Neural cell (in vitro differentiated cells): Measurements from ENCODE around the gene MAD2L1BP. TPM values are rescaled to one million over a fixed set of nuclear protein-coding genes. Genes with fewer than 3 reads are reported as not detected.
"Not testable (repeated sequence)": the region's sequence is repeated elsewhere in the genome, so short reads cannot be mapped to it uniquely, and the experiment has no call there.

ENCODE experiments used
- H2AFZ ChIP-seq: fragments of 200-600, 300-800 bp; sonication (generic), shearing (Covaris generic); 2 replicates; pipeline ENCODE4 v1.6.0; 2014; ENCODE audit warnings: low read depth, mild to moderate bottlenecking, antibody characterized with exemption, low read length, moderate library complexity
- H3F3A ChIP-seq: fragments of 200-600 bp; shearing (Covaris generic); 2 replicates; pipeline ENCODE4 v1.6.1; 2016; ENCODE audit warnings: mild to moderate bottlenecking, moderate library complexity, mixed read lengths, antibody characterized with exemption, low read length; ENCODE audit not compliant: insufficient read depth, poor library complexity, severe bottlenecking
- H3K27ac ChIP-seq: fragments of 200-600, 300-800 bp; sonication (generic), shearing (Covaris generic); 2 replicates; pipeline ENCODE4 v1.5.1; 2014; ENCODE audit warnings: mild to moderate bottlenecking, low read length, moderate library complexity
- H3K27me3 ChIP-seq: fragments of 300-800, 200-600 bp; sonication (generic), shearing (Covaris generic); 2 replicates; pipeline ENCODE4 v1.6.0; 2014; ENCODE audit warnings: mild to moderate bottlenecking, low read depth, low read length, moderate library complexity; ENCODE audit not compliant: insufficient read depth
- H3K36me3 ChIP-seq: fragments of 300-800, 200-600 bp; sonication (generic), shearing (Covaris generic); 2 replicates; pipeline ENCODE4 v1.5.1; 2014; ENCODE audit warnings: mild to moderate bottlenecking, antibody characterized with exemption, low read length, moderate library complexity; ENCODE audit not compliant: insufficient read depth
- H3K4me2 ChIP-seq: fragments of 300-800, 200-600 bp; sonication (generic), shearing (Covaris generic); 2 replicates; pipeline ENCODE4 v1.6.0; 2014; ENCODE audit warnings: mild to moderate bottlenecking, low read length
- H3K4me3 ChIP-seq: fragments of 300-800, 200-600 bp; sonication (generic), shearing (Covaris generic); 2 replicates; pipeline ENCODE4 v1.5.1; 2014; ENCODE audit warnings: mild to moderate bottlenecking, low read length, moderate library complexity
- H3K79me2 ChIP-seq: fragments of 200-600 bp; shearing (Covaris generic); replicated peaks from 2 replicates; pipeline ENCODE4 v1.6.0; 2014; ENCODE audit warnings: mild to moderate bottlenecking, low read length, moderate library complexity; ENCODE audit not compliant: insufficient read depth
- H3K9ac ChIP-seq: fragments of 300-800, 200-600 bp; sonication (generic), shearing (Covaris generic); 2 replicates; pipeline ENCODE4 v1.6.1; 2016; ENCODE audit warnings: mild to moderate bottlenecking, low read length, mixed read lengths
- H3K9me2 ChIP-seq: fragments of 200-600 bp; shearing (Covaris generic); 2 replicates; pipeline ENCODE4 v1.6.1; 2016; ENCODE audit warnings: mild to moderate bottlenecking, low read length, mixed read lengths; ENCODE audit not compliant: insufficient read depth
- H3K9me3 ChIP-seq: fragments of 200-600, 300-800 bp; sonication (generic), shearing (Covaris generic); 2 replicates; pipeline ENCODE4 v1.6.1; 2016; ENCODE audit warnings: mild to moderate bottlenecking, mixed run types, low read length, moderate library complexity, mixed read lengths
- H4K20me1 ChIP-seq: fragments of 200-600 bp; shearing (Covaris generic); 2 replicates; pipeline ENCODE4 v1.6.1; 2016; ENCODE audit warnings: mild to moderate bottlenecking, mixed run types; ENCODE audit not compliant: insufficient read depth
- EP300 ChIP-seq: fragments of 450-650 bp; conservative IDR thresholded peaks from 2 replicates; pipeline ENCODE4 v1.6.1; 2014; ENCODE audit warnings: antibody characterized with exemption, mild to moderate bottlenecking, moderate library complexity; ENCODE audit not compliant: poor library complexity, severe bottlenecking
- EZH2 ChIP-seq: fragments of 200-600, 300-800 bp; shearing (Covaris generic), sonication (generic); IDR thresholded peaks from 2 replicates; pipeline ENCODE4 v1.6.1; 2014; ENCODE audit warnings: antibody characterized with exemption, low read length, borderline replicate concordance, mild to moderate bottlenecking; ENCODE audit not compliant: insufficient read depth, poor library complexity, severe bottlenecking
- MXI1 ChIP-seq: fragments of 450-650 bp; conservative IDR thresholded peaks from 2 replicates; pipeline ENCODE4 v1.6.1; 2014; ENCODE audit warnings: antibody characterized with exemption, mild to moderate bottlenecking; ENCODE audit not compliant: poor library complexity, severe bottlenecking
- POLR2AphosphoS5 ChIP-seq: IDR thresholded peaks from 2 replicates; pipeline ENCODE4 v1.6.1; 2012
- RAD21 ChIP-seq: fragments of 450-650 bp; conservative IDR thresholded peaks from 2 replicates; pipeline ENCODE4 v1.6.1; 2014; ENCODE audit warnings: antibody characterized with exemption, mild to moderate bottlenecking, moderate library complexity
- SMC3 ChIP-seq: fragments of 450-650 bp; conservative IDR thresholded peaks from 2 replicates; pipeline ENCODE4 v1.6.1; 2014; ENCODE audit warnings: antibody characterized with exemption, mild to moderate bottlenecking, moderate library complexity; ENCODE audit not compliant: poor library complexity
- TAF1 ChIP-seq: IDR thresholded peaks from 2 replicates; pipeline ENCODE4 v1.6.1; 2012; ENCODE audit warnings: low read depth
- polyA plus RNA-seq: library from polyadenylated mRNA; depleted of rRNA; stranded (reverse); fragments of >200 nt; gene quantifications from 2 replicates; pipeline ENCODE4 v1.2.3, GENCODE V29; 2014
- TF ChIP-seq, protein P1 (sequence below): IDR thresholded peaks from 2 replicates; pipeline ENCODE4 v1.6.1; 2012; ENCODE audit warnings: borderline replicate concordance
- TF ChIP-seq, protein P2 (sequence below): fragments of 450-650 bp; IDR thresholded peaks from 2 replicates; pipeline ENCODE4 v1.5.1; 2014; ENCODE audit warnings: antibody characterized with exemption, mild to moderate bottlenecking, moderate library complexity; ENCODE audit not compliant: poor library complexity, severe bottlenecking

MAD2L1BP gene
- polyA plus RNA-seq, 1 donor from 2014 or later, result 43.2 TPM

DNA sequence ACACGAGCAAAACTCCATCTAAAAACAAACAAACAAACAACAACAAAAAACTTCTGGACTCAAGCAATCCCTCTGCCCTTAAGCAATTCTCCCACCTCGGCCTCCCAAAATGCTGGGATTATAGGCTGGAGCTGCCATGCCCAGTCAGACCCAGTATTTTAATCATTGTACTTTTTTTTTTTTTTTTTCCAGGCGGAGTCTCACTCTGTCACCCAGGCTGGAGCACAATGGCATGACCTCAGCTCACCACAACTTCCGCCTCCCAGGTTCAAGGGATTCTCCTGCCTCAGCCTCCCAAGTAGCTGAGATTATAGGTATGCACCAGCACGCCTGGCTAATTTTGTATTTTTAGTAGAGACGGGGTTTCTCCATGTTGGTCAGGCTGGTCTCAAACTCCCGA, 2.6 kb upstream of the MAD2L1BP start:
- H2AFZ ChIP-seq, H3K27me3 ChIP-seq, H3K36me3 ChIP-seq, H4K20me1 ChIP-seq, H3K4me3 ChIP-seq, H3K4me2 ChIP-seq, H3K27ac ChIP-seq, H3F3A ChIP-seq, H3K9me3 ChIP-seq, H3K9ac ChIP-seq, H3K9me2 ChIP-seq: not testable (repeated sequence)
- H3K79me2 ChIP-seq, result peaks cover 27% of the 10 kb centered on the region

DNA sequence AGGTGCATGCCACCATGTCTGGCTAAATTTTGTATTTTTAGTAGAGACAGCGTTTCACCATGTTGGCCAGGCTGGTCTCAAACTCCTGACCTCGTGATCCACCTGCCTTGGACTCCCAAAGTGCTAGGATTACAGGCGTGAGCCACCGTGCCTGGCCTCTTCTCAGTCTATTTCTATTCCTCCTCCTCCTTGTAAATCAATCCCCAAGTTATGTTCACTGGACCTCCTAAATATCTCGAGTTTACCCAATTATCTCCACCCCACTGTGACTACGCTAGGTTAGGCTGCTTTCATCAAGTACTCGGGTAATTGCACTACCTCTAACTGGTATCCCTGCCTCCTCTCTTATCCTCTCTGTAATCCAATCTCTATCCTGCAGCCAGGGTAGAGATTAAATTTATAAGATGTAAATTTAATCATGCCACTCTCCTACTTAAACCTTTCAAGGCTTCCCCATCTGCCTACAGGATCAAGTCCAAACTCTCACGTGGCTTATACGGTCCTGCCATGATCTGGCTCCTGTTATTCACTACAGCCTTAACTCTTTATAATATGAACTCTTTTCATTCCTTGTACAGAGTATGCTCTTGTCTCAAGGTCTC, 837 bp upstream of the MAD2L1BP start:
- Histone ChIP-seq H2AFZ (peak overlapping the region; percentile 99), H3K79me2 (peaks cover 21% of the 10 kb centered on the region), H3K4me2 (no peak overlapping the region), H3K9me3 (no peaks in the 10 kb centered on the region), H3F3A (no peaks in the 10 kb centered on the region), H4K20me1 (no peaks in the 10 kb centered on the region), H3K36me3 (no peaks in the 10 kb centered on the region), H3K27ac (peak overlapping the region; percentile 84), H3K4me3 (peak overlapping the region; percentile 94), H3K9ac (peak overlapping the region; percentile 96), H3K27me3 (no peaks in the 10 kb centered on the region), H3K9me2 (no peaks in the 10 kb centered on the region)
- TF ChIP-seq, protein P1, sequence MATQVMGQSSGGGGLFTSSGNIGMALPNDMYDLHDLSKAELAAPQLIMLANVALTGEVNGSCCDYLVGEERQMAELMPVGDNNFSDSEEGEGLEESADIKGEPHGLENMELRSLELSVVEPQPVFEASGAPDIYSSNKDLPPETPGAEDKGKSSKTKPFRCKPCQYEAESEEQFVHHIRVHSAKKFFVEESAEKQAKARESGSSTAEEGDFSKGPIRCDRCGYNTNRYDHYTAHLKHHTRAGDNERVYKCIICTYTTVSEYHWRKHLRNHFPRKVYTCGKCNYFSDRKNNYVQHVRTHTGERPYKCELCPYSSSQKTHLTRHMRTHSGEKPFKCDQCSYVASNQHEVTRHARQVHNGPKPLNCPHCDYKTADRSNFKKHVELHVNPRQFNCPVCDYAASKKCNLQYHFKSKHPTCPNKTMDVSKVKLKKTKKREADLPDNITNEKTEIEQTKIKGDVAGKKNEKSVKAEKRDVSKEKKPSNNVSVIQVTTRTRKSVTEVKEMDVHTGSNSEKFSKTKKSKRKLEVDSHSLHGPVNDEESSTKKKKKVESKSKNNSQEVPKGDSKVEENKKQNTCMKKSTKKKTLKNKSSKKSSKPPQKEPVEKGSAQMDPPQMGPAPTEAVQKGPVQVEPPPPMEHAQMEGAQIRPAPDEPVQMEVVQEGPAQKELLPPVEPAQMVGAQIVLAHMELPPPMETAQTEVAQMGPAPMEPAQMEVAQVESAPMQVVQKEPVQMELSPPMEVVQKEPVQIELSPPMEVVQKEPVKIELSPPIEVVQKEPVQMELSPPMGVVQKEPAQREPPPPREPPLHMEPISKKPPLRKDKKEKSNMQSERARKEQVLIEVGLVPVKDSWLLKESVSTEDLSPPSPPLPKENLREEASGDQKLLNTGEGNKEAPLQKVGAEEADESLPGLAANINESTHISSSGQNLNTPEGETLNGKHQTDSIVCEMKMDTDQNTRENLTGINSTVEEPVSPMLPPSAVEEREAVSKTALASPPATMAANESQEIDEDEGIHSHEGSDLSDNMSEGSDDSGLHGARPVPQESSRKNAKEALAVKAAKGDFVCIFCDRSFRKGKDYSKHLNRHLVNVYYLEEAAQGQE, result no peak
- no peak for TF ChIP-seq RAD21
- no peak for TF ChIP-seq POLR2AphosphoS5
- TF ChIP-seq, protein P2, sequence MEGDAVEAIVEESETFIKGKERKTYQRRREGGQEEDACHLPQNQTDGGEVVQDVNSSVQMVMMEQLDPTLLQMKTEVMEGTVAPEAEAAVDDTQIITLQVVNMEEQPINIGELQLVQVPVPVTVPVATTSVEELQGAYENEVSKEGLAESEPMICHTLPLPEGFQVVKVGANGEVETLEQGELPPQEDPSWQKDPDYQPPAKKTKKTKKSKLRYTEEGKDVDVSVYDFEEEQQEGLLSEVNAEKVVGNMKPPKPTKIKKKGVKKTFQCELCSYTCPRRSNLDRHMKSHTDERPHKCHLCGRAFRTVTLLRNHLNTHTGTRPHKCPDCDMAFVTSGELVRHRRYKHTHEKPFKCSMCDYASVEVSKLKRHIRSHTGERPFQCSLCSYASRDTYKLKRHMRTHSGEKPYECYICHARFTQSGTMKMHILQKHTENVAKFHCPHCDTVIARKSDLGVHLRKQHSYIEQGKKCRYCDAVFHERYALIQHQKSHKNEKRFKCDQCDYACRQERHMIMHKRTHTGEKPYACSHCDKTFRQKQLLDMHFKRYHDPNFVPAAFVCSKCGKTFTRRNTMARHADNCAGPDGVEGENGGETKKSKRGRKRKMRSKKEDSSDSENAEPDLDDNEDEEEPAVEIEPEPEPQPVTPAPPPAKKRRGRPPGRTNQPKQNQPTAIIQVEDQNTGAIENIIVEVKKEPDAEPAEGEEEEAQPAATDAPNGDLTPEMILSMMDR, result no peak
- TF ChIP-seq EZH2, result no peak
- no peak for TF ChIP-seq EP300
- no peak for TF ChIP-seq MXI1
- no peak for TF ChIP-seq TAF1
- no peak for TF ChIP-seq SMC3

DNA sequence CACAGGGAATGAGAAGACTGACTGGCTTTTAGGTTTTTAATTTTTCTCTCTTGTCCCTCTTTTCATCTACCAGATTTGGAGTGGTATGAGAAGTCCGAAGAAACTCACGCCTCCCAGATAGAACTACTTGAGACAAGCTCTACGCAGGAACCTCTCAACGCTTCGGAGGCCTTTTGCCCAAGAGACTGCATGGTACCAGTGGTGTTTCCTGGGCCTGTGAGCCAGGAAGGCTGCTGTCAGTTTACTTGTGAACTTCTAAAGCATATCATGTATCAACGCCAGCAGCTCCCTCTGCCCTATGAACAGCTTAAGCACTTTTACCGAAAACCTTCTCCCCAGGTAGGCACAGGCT, 644 bp downstream of the MAD2L1BP start:
- H3K9ac ChIP-seq, result peak overlapping the region; percentile 96
- peak overlapping the region; percentile 94 for H3K4me2 ChIP-seq
- peak overlapping the region; percentile 84 for H3K27ac ChIP-seq
- H3K27me3 ChIP-seq, result no peaks in the 10 kb centered on the region
- H3K79me2 ChIP-seq, result peaks cover 21% of the 10 kb centered on the region
- H3K36me3 ChIP-seq, result no peaks in the 10 kb centered on the region
- TF ChIP-seq SMC3 (no peak), TAF1 (no peak), POLR2AphosphoS5 (no peak), MXI1 (no peak), EZH2 (no peak), RAD21 (no peak), EP300 (no peak)
- TF ChIP-seq, protein P2, result no peak
- TF ChIP-seq, protein P1, result no peak
- no peaks in the 10 kb centered on the region for H3F3A ChIP-seq
- H2AFZ ChIP-seq, result peak overlapping the region; percentile 99
- no peaks in the 10 kb centered on the region for H3K9me3 ChIP-seq
- no peaks in the 10 kb centered on the region for H4K20me1 ChIP-seq
- H3K9me2 ChIP-seq, result no peaks in the 10 kb centered on the region
- peak overlapping the region; percentile 94 for H3K4me3 ChIP-seq
